Endothelial cell of umbilical vein (primary cell): ENCODE data around the gene LIN7B. TPM values are rescaled to one million over a fixed set of nuclear protein-coding genes. Genes with fewer than 3 reads are reported as not detected.

Experiments used
- BruUV-seq: library from RNA; stranded (reverse); fragments of 400-500 nt; replicated peaks from 2 replicates; lab custom pipeline; 2021; lab: Mats Ljungman, UMichigan
- CTCF ChIA-PET: fragments of 300-600, 350-600 bp; sonication (Branson Sonifier 250); formaldehyde crosslinking; loops from one replicate; lab custom pipeline; 2021; ENCODE audit warnings: antibody characterized with exemption, inconsistent platforms; lab: Charles Lee
- POLR2A ChIA-PET: fragments of 300-600, 350-600 bp; sonication (Branson Sonifier 250); formaldehyde crosslinking; loops from one replicate; lab custom pipeline; 2021; ENCODE audit warnings: antibody characterized with exemption, inconsistent platforms; lab: Charles Lee
- DNase-seq: peaks from one replicate; pipeline ENCODE4 v3.0.0-alpha.2; 2011; ENCODE audit warnings: low read depth, low spot score
- FAIRE-seq: peaks from 2 replicates; lab custom pipeline; 2011; peaks lifted over from hg19 to GRCh38; lab: Jason Lieb, UNC
- H2AFZ ChIP-seq: 2 replicates; pipeline ENCODE4 v1.6.0; 2012; ENCODE audit warnings: low read depth, low read length, control low read depth, inconsistent platforms
- H3K27ac ChIP-seq: 2 replicates; pipeline ENCODE4 v1.5.1; 2011; ENCODE audit warnings: low read depth, mild to moderate bottlenecking, control low read depth, low read length, moderate library complexity; ENCODE audit not compliant: insufficient read depth
- H3K27me3 ChIP-seq, 2 experiments: 2 replicates each; pipeline versions ENCODE4 v1.6.0 to v1.6.1; 2011; ENCODE audit warnings: low read length in 2 of 2, mixed read lengths in 1 of 2; ENCODE audit not compliant: control insufficient read depth in 2 of 2, insufficient read depth in 2 of 2
- H3K36me3 ChIP-seq, 2 experiments: 2 replicates in 1 of 2; 3 replicates in 1 of 2; pipeline ENCODE4 v1.5.1; 2011; ENCODE audit warnings: low read length in 2 of 2, mild to moderate bottlenecking in 1 of 2, moderate library complexity in 1 of 2; ENCODE audit not compliant: control insufficient read depth in 2 of 2, insufficient read depth in 2 of 2; ENCODE audit errors: extremely low read depth in 1 of 2
- H3K4me1 ChIP-seq: 3 replicates; pipeline ENCODE4 v1.5.1; 2011; ENCODE audit warnings: mild to moderate bottlenecking, low read length; ENCODE audit not compliant: control insufficient read depth, insufficient read depth; ENCODE audit errors: extremely low read depth
- H3K4me2 ChIP-seq: 2 replicates; pipeline ENCODE4 v1.6.1; 2011; ENCODE audit warnings: low read length, control low read depth, mixed read lengths; ENCODE audit not compliant: insufficient read depth
- H3K4me3 ChIP-seq, 3 experiments: fragments of 200-600 bp in 1 of 3; sonication (generic), shearing (Covaris generic) in 1 of 3; replicated peaks in 1 of 3; 2 replicates each; pipeline ENCODE4 v1.5.1; 2011 to 2016; ENCODE audit warnings: control low read depth in 3 of 3, low read length in 3 of 3, mild to moderate bottlenecking in 2 of 3, inconsistent platforms in 1 of 3, low read depth in 1 of 3, moderate library complexity in 1 of 3; ENCODE audit not compliant: insufficient read depth in 1 of 3
- H3K79me2 ChIP-seq: 2 replicates; pipeline ENCODE4 v1.6.0; 2012; ENCODE audit warnings: low read length, inconsistent platforms; ENCODE audit not compliant: control insufficient read depth, insufficient read depth
- H3K9ac ChIP-seq: replicated peaks from 2 replicates; pipeline ENCODE3; 2011; ENCODE audit warnings: low read length, control low read depth; ENCODE audit not compliant: insufficient read depth; ENCODE audit errors: extremely low read depth
- H3K9me1 ChIP-seq: replicated peaks from 3 replicates; pipeline ENCODE4 v1.6.0; 2011; ENCODE audit warnings: mild to moderate bottlenecking, low read length; ENCODE audit not compliant: control insufficient read depth, insufficient read depth; ENCODE audit errors: extremely low read depth
- H3K9me3 ChIP-seq: replicated peaks from 2 replicates; pipeline ENCODE4 v1.5.1; 2012; ENCODE audit warnings: low read length, inconsistent platforms; ENCODE audit not compliant: control insufficient read depth, insufficient read depth
- H4K20me1 ChIP-seq: replicated peaks from 2 replicates; pipeline ENCODE3; 2011; ENCODE audit warnings: mild to moderate bottlenecking, low read length; ENCODE audit not compliant: control insufficient read depth, insufficient read depth; ENCODE audit errors: extremely low read depth
- CTCF ChIP-seq, 2 donors: IDR thresholded peaks; 1 replicate in 1 of 2; 2 replicates in 1 of 2; pipeline ENCODE4 v1.5.1; 2011; ENCODE audit warnings: low read length in 2 of 2, mild to moderate bottlenecking in 2 of 2, moderate library complexity in 2 of 2, control low read depth in 1 of 2, inconsistent platforms in 1 of 2, low read depth in 1 of 2; ENCODE audit not compliant: insufficient read depth in 1 of 2; ENCODE audit errors: extremely low read depth in 1 of 2
- EZH2 ChIP-seq: IDR thresholded peaks from 2 replicates; pipeline ENCODE4 v1.6.1; 2012; ENCODE audit warnings: borderline replicate concordance, low read depth, mild to moderate bottlenecking, moderate library complexity, low read length, inconsistent platforms; ENCODE audit not compliant: severe bottlenecking
- FOS ChIP-seq: IDR thresholded peaks from 2 replicates; pipeline ENCODE4 v1.6.1; 2011; ENCODE audit warnings: mild to moderate bottlenecking, low read length, moderate library complexity, borderline replicate concordance; ENCODE audit not compliant: insufficient read depth
- GATA2 ChIP-seq: IDR thresholded peaks from 2 replicates; pipeline ENCODE4 v1.7.0; 2011; ENCODE audit warnings: low read depth, mild to moderate bottlenecking, moderate library complexity, mixed read lengths, low read length; ENCODE audit not compliant: insufficient read length, insufficient read depth
- JUN ChIP-seq: IDR thresholded peaks from 2 replicates; pipeline ENCODE4 v1.6.1; 2011; ENCODE audit warnings: borderline replicate concordance, low read depth; ENCODE audit not compliant: insufficient read length, insufficient read depth
- MAX ChIP-seq: IDR thresholded peaks from 2 replicates; pipeline ENCODE4 v1.6.1; 2011; ENCODE audit not compliant: insufficient read depth, insufficient read length
- MYC ChIP-seq: IDR thresholded peaks from one replicate; pipeline ENCODE4 v1.6.1; 2011; ENCODE audit warnings: mild to moderate bottlenecking, low read depth, low read length
- POLR2A ChIP-seq: IDR thresholded peaks from 2 replicates; pipeline ENCODE4 v1.6.1; 2012; ENCODE audit warnings: low read depth, mild to moderate bottlenecking, control low read depth, low read length
- POLR2AphosphoS5 ChIP-seq: IDR thresholded peaks from 2 replicates; pipeline ENCODE4 v1.6.1; 2012; ENCODE audit warnings: low read depth, mild to moderate bottlenecking, control low read depth, low read length, moderate library complexity; ENCODE audit not compliant: insufficient read depth
- dilution Hi-C: fragments of 300-500 bp; cut with MboI; formaldehyde crosslinking; loops from one replicate; pipeline ENCODE4 v1.15.0; 2019; ENCODE audit warnings: low sequenced_read_pairs; ENCODE audit not compliant: extremely low pct_ligation_motif_present
- intact Hi-C: fragments of 100-400 bp; cut with micrococcal nuclease; formaldehyde crosslinking; loops from one replicate; pipeline ENCODE4 v1.10.0; 2022
- polyA plus RNA-seq, 4 experiments: library from polyadenylated mRNA; depleted of rRNA in 3 of 4; stranded (reverse) in 3 of 4; unstranded in 1 of 4; fragments of >200 nt; gene quantifications; 2 replicates each; pipeline versions ENCODE4 v1.2.1 to v1.2.3, GENCODE V29; 2011 to 2012; ENCODE audit warnings: missing spikeins in 1 of 4
- total RNA-seq: library from RNA; stranded (reverse); gene quantifications from 2 replicates; pipeline ENCODE4 v1.2.3, GENCODE V29; 2021

LIN7B gene
- total and polyA plus RNA-seq, 2 donors (not counting 3 experiments of a cell fraction or from before 2014, with no cell fraction given) = 2.2 to 4.2 TPM

GRCh38 chr19:49109051-49109450, 5.1 kb upstream of the LIN7B start:
- dilution Hi-C loops (no loop called here), intact Hi-C loops (no loop called here)
- Histone ChIP-seq H3K9me3 (no peaks in the 10 kb centered on the region), H3K9me1 (no peaks in the 10 kb centered on the region), H3K4me2 (no peak overlapping the region), H4K20me1 (no peaks in the 10 kb centered on the region), H3K27me3 (no peaks in the 10 kb centered on the region), H3K27ac (no peak overlapping the region), H3K4me3 (no peak overlapping the region), H3K36me3 (peaks cover 17 to 43% of the 10 kb centered on the region in 2 experiments), H3K4me1 (peaks cover 3% of the 10 kb centered on the region), H2AFZ (no peak overlapping the region), H3K9ac (no peak overlapping the region), H3K79me2 (no peaks in the 10 kb centered on the region)
- DNase-seq (no peak), FAIRE-seq (no peak)
- TF ChIP-seq MAX (no peak), MYC (no peak), JUN (no peak), CTCF (IDR thresholded peaks at IDR 0.05; ENCODE audit: extremely low read depth in 1 of 2, insufficient read depth in 1 of 2, low read depth in 1 of 2, low read length in 2 of 2) (no peak)
- BruUV-seq = no TSS peak
- CTCF ChIA-PET = interaction anchor here (1.8 to 2.5 kb wide), 2 partner anchors 11 to 90 kb away, joined by 4 to 15 read pairs; no protein-coding TSS in a partner anchor
- POLR2A ChIA-PET = no interaction called here

GRCh38 chr19:49109569-49110233, 4.5 kb upstream of the LIN7B start:
- CTCF ChIA-PET = interaction anchor here (1.8 to 2.5 kb wide), 2 partner anchors 12 to 89 kb away, joined by 4 to 15 read pairs; no protein-coding TSS in a partner anchor
- Histone ChIP-seq H2AFZ (no peak overlapping the region), H3K4me1 (peaks cover 3% of the 10 kb centered on the region), H3K9ac (no peak overlapping the region), H3K79me2 (no peaks in the 10 kb centered on the region), H3K4me3 (no peak overlapping the region), H3K9me1 (no peaks in the 10 kb centered on the region), H3K27ac (no peak overlapping the region), H3K4me2 (no peak overlapping the region), H3K9me3 (no peaks in the 10 kb centered on the region), H4K20me1 (no peaks in the 10 kb centered on the region), H3K36me3 (peaks cover 15 to 36% of the 10 kb centered on the region in 2 experiments), H3K27me3 (no peaks in the 10 kb centered on the region)
- TF ChIP-seq EZH2 (no peak), POLR2AphosphoS5 (no peak), POLR2A (no peak), GATA2 (no peak), JUN (no peak), MAX (no peak), FOS (no peak), MYC (no peak), CTCF (IDR thresholded peaks at IDR 0.05; ENCODE audit: extremely low read depth in 1 of 2, insufficient read depth in 1 of 2, low read depth in 1 of 2, low read length in 2 of 2) (no peak)
- no TSS peak for BruUV-seq
- DNase-seq (no peak), FAIRE-seq (peak; percentile 37)
- dilution Hi-C loops = no loop called here
- POLR2A ChIA-PET = no interaction called here
- intact Hi-C loops = no loop called here
